ENCODE measurements around the gene NUDT21.

NUDT21 gene

GRCh38 chr16:56436258-56436657, 14.9 kb downstream of the NUDT21 start:
- H3K4me2 ChIP-seq (ENCODE audit: low read depth, low read length, poor library complexity, severe bottlenecking) = no peak overlapping the region
- H3K9me3 ChIP-seq (ENCODE audit: insufficient read depth, low read depth, low read length) = no peaks in the 10 kb centered on the region
- no peak for TF ChIP-seq EZH2phosphoT487 (IDR thresholded peaks at IDR 0.05; ENCODE audit: borderline replicate concordance)
- no peak for TF ChIP-seq CTCF (conservative IDR thresholded peaks at IDR 0.05; ENCODE audit: low read length)
- no peaks in the 10 kb centered on the region for H3K4me1 ChIP-seq (ENCODE audit: insufficient read depth, low read length, poor library complexity, severe bottlenecking)
- H3K9me2 ChIP-seq (replicated peaks; ENCODE audit: low read depth, low read length) = no peaks in the 10 kb centered on the region
- H3K27me3 ChIP-seq (ENCODE audit: insufficient read depth, low read length, poor library complexity, severe bottlenecking) = no peaks in the 10 kb centered on the region
- no peaks in the 10 kb centered on the region for H3F3A ChIP-seq (ENCODE audit: low read depth)
- no peak overlapping the region for H2AFZ ChIP-seq (ENCODE audit: low read length)
- no peak overlapping the region for H3K4me3 ChIP-seq (ENCODE audit: low read length, poor library complexity, severe bottlenecking)
- H3K79me2 ChIP-seq (ENCODE audit: insufficient read depth, low read length) = peaks cover 25% of the 10 kb centered on the region
- H3K9ac ChIP-seq (ENCODE audit: low read depth, low read length, poor library complexity, severe bottlenecking) = no peak overlapping the region
- peaks cover 4% of the 10 kb centered on the region for H4K20me1 ChIP-seq (ENCODE audit: insufficient read depth, low read length, poor library complexity, severe bottlenecking)
- peaks cover 82% of the 10 kb centered on the region for H3K36me3 ChIP-seq (ENCODE audit: insufficient read depth, low read length)

GRCh38 chr16:56428091-56428490, 23.0 kb downstream of the NUDT21 start:
- TF ChIP-seq CTCF (conservative IDR thresholded peaks at IDR 0.05; ENCODE audit: low read length) (no peak), EZH2phosphoT487 (IDR thresholded peaks at IDR 0.05; ENCODE audit: borderline replicate concordance) (no peak)
- Histone ChIP-seq H4K20me1 (ENCODE audit: insufficient read depth, low read length, poor library complexity, severe bottlenecking) (peaks cover 20% of the 10 kb centered on the region), H3K9ac (ENCODE audit: low read depth, low read length, poor library complexity, severe bottlenecking) (no peak overlapping the region), H3K9me3 (ENCODE audit: insufficient read depth, low read depth, low read length) (no peaks in the 10 kb centered on the region), H3K4me2 (ENCODE audit: low read depth, low read length, poor library complexity, severe bottlenecking) (no peak overlapping the region), H2AFZ (ENCODE audit: low read length) (no peak overlapping the region), H3K4me3 (ENCODE audit: low read length, poor library complexity, severe bottlenecking) (no peak overlapping the region), H3K9me2 (replicated peaks; ENCODE audit: low read depth, low read length) (no peaks in the 10 kb centered on the region), H3F3A (ENCODE audit: low read depth) (peaks cover 7% of the 10 kb centered on the region; the same call in 1 of the 2 replicates), H3K27me3 (ENCODE audit: insufficient read depth, low read length, poor library complexity, severe bottlenecking) (no peaks in the 10 kb centered on the region), H3K4me1 (ENCODE audit: insufficient read depth, low read length, poor library complexity, severe bottlenecking) (peaks cover 11% of the 10 kb centered on the region), H3K79me2 (ENCODE audit: insufficient read depth, low read length) (peaks cover 23% of the 10 kb centered on the region), H3K36me3 (ENCODE audit: insufficient read depth, low read length) (peaks cover 36% of the 10 kb centered on the region)

GRCh38 chr16:56426585-56426984, 24.5 kb downstream of the NUDT21 start:
- Histone ChIP-seq H3K27me3 (ENCODE audit: insufficient read depth, low read length, poor library complexity, severe bottlenecking) (no peaks in the 10 kb centered on the region), H3K36me3 (ENCODE audit: insufficient read depth, low read length) (peaks cover 22% of the 10 kb centered on the region), H3K4me2 (ENCODE audit: low read depth, low read length, poor library complexity, severe bottlenecking) (no peak overlapping the region), H3F3A (ENCODE audit: low read depth) (peaks cover 7% of the 10 kb centered on the region; the same call in 1 of the 2 replicates), H3K9me2 (replicated peaks; ENCODE audit: low read depth, low read length) (no peaks in the 10 kb centered on the region), H4K20me1 (ENCODE audit: insufficient read depth, low read length, poor library complexity, severe bottlenecking) (peaks cover 33% of the 10 kb centered on the region), H2AFZ (ENCODE audit: low read length) (no peak overlapping the region), H3K4me3 (ENCODE audit: low read length, poor library complexity, severe bottlenecking) (no peak overlapping the region), H3K79me2 (ENCODE audit: insufficient read depth, low read length) (peaks cover 34% of the 10 kb centered on the region), H3K9me3 (ENCODE audit: insufficient read depth, low read depth, low read length) (no peaks in the 10 kb centered on the region), H3K4me1 (ENCODE audit: insufficient read depth, low read length, poor library complexity, severe bottlenecking) (peaks cover 26% of the 10 kb centered on the region), H3K9ac (ENCODE audit: low read depth, low read length, poor library complexity, severe bottlenecking) (no peak overlapping the region)
- no peak for TF ChIP-seq EZH2phosphoT487 (IDR thresholded peaks at IDR 0.05; ENCODE audit: borderline replicate concordance)
- no peak for TF ChIP-seq CTCF (conservative IDR thresholded peaks at IDR 0.05; ENCODE audit: low read length)

Measured in Loucy (cell line).